Ureter (tissue), 1 donor: ENCODE measurements around the gene C2orf49. TPM values are rescaled to one million over a fixed set of nuclear protein-coding genes. Genes with fewer than 3 reads are reported as not detected.
"Not testable (repeated sequence)": the region's sequence is repeated elsewhere in the genome, so short reads cannot be mapped to it uniquely, and the experiment has no call there.

ENCODE experiments used
- DNase-seq: peaks from one replicate; pipeline ENCODE4 v3.0.0-alpha.2; 2020; ENCODE audit warnings: low spot score
- total RNA-seq: library from RNA; stranded (reverse); gene quantifications from one replicate; pipeline ENCODE4 v1.2.4, GENCODE V29; 2023
- donor health status: DM: yes; HTN: yes; CAD: no.

C2orf49 gene
- total RNA-seq, 1 donor from 2014 or later, result 17.1 TPM

DNA sequence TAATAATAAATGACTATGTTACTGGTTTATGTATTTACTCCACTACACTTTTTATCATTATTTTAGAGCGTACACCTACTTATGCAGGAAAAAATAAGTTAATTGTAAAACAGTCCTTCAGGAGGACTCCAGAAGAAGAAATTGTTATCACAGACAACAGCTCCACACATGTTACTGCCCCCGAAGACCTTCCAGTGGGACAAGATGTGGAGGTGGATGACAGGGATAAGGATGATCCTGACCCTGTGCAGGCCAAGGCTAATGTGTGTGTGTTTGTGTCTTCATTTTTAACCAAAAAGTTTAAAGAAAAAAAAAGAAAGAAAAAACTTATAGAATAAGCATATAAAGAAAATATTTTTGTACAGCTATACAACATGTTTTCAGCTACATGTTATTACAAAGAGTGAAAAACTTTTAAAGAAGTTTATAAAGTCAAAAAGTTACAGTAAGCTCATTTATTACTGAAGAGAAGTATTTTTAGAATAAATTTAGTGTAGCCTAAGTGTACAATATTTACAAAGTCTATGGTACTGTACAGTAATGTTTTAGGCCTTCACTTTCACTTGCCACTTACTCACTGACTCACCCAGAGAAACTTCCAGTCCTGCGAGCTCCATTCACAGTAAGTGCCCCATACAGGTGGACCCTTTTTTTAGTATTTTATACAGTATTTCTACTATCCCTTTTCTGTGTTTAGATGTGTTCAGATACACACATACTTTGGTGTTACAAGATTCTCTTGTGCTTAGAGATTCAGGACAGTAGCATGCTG, 15.3 kb upstream of the C2orf49 start:
- DNase-seq, result no peak

DNA sequence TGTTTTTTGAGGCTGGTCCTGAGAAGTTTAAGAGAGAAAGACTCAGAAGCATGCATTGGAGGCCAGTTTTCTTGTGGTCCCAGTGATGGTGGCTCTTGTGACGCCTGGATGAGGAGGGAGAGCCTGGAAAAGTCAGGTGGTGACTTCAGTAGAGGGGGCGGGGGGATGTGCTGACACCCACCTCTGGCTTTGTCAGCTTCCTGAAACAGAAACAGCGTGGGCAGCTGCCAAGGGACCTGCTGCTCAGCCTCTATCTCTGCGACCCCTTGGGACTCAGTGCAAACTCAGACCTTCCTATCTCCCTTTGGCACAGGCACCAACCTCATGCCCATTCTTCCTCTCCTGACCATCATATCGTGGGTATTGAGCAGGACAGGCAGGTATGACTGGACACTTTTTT, 14.2 kb upstream of the C2orf49 start:
- no peak for DNase-seq

DNA sequence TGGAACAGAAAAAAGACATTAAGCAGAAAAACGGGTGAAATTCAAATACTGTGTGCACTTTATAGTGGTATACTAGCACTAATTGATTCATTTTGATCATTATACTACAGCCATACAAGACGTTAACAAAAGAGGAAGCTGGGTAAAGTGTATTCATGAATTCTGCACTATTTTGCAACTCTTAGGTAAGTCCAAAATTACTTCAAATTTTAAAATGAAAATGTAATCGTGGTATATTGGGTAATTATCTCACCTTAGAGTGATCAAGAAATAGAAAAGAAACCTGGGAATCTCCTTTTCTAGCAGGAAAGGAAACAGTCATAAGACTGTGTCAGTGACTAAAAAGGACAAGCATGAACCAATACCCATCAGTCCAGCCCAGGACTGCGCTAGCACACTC, 13.2 kb upstream of the C2orf49 start:
- no peak for DNase-seq

DNA sequence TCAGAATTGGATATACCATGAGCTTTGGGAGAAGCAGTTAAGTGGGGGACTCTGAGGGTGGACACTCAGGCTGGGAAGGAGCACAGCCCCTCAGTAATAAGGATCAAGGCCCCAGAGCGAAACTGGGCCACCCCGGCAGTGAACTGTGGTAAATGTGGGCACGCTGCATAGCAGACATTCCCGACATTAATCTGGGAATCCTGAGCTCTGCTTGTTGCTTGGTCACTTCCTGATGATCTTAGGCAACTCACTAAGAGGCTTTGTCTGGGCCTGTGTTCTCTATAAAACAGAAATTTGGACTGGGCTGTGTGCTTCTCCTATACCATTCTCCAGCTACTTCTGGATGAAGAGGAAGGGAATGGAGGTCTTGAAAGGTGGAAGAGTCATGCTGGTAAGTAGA, 12.6 kb upstream of the C2orf49 start:
- DNase-seq, result no peak

DNA sequence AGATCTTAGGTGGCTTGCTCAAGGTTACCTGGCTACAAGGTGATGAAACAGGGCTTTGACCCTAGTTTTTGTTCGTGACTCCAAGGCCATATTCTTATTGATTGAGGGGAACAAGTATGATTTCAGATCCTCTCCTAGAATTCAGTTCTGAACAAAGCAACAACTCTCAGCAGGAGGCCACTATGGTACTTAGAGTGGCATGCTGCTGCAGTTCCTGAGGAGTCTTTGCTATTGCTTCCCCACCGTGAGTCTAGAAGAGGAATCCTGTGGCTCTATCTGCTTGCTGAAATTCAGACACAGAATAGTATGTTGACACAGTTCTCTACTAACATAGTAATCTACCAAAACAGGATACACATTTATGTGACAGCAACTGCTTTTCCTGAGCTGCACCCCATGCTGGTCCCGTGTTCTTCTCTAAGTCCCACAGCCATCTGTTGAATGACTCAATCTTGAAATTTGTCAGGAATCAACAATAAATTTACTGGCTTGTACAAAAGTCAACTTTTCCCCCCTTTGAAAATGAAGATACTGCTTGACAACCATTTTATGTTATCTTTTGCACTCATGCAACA, 11.9 kb upstream of the C2orf49 start:
- no peak for DNase-seq

DNA sequence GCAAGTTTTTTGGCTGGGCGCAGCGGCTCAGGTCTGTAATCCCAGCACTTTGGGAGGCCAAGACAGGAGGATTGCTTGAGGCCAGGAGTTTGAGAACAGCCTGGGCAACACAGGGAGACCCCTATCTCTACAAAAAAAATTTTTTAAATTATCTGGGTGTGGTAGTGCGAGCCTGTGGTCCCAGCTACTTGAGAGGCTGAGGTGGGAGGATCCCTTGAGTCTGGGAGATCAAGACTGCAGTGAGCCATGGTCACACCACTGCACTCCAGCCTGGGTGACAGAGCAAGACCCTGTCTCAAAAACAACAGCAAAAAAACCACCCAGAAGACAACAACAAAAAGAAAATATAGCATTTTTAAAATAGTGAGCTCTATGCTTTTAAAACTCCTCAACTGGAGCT, 10.1 kb upstream of the C2orf49 start:
- DNase-seq, result not testable (repeated sequence)

DNA sequence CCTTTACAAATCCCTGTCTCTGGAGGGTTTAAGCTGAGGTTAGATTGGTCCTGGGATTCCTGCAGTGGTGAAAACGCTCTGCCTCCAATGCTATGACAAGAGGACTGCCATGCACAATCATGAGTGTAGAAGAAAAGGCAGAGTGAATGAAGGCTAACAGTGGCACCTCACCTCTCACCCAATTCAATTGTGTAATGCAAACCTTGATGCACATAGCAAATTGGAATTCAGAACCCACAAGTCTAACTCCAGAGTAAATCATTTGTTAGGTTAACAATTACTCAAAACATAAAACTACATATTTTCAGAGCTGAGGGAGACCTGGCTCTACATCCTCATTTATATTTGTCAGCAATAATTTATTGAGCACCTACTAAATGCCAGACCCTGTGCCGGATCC, 9.7 kb upstream of the C2orf49 start:
- DNase-seq, result no peak

DNA sequence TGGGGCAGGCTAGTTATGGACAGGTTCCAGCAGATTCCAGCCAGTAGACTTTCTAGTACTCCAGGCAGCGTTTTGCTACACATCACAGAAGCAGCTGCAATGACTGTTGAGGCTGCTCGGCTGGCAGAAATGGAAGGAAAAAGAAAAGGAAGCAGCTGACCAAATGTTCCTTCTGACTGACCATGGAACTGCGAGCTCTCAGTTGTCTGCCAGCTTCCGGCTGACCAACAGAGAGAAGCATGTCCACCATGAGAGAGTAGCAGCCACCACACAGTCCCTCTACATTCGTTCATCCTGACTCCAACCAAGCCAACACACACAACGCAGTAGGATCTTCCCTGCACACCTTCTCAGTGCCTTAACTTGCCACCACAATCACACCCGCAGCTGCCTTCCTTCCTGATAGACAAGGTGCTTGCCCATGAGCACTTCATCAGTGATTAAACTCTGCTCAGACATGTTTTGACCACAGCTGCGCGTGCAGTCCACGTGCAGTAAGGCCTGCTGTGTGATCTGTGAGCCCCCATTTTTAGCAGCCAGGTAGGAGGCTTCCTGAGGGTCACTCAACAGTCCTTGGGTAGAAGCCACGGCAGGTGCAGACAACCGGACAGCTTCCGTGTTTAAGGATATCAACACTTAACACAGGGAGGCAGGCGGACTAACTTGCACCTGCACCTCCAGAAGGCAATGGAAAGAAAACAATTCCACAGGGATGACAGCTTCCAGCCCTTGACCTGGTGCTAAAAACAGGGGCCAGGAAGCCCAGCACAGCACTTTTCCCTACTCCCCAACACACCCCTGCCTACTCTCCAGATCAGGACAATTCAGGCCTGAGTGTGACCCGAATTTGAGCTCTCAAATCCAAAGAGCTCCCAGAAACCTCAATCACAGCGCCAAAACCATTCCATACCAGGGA, 8.8 kb upstream of the C2orf49 start:
- peak; percentile 53 for DNase-seq

DNA sequence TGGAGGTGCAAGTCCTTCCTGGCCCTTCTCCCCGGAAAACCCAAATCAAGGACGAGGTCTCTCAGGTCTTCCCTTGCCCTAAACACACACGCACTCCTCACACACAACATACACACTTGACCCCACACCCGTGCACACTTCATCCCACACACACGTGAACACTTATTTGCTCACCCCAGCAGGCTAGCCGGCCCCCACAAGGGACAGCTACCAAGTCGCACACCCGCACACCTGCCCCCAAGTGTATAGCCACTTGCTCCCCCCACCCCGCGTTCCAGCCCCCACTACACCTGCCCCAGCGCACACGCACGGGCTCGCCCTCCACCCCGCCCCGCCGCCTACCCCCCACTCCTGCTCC, 8.2 kb upstream of the C2orf49 start:
- DNase-seq, result no peak

DNA sequence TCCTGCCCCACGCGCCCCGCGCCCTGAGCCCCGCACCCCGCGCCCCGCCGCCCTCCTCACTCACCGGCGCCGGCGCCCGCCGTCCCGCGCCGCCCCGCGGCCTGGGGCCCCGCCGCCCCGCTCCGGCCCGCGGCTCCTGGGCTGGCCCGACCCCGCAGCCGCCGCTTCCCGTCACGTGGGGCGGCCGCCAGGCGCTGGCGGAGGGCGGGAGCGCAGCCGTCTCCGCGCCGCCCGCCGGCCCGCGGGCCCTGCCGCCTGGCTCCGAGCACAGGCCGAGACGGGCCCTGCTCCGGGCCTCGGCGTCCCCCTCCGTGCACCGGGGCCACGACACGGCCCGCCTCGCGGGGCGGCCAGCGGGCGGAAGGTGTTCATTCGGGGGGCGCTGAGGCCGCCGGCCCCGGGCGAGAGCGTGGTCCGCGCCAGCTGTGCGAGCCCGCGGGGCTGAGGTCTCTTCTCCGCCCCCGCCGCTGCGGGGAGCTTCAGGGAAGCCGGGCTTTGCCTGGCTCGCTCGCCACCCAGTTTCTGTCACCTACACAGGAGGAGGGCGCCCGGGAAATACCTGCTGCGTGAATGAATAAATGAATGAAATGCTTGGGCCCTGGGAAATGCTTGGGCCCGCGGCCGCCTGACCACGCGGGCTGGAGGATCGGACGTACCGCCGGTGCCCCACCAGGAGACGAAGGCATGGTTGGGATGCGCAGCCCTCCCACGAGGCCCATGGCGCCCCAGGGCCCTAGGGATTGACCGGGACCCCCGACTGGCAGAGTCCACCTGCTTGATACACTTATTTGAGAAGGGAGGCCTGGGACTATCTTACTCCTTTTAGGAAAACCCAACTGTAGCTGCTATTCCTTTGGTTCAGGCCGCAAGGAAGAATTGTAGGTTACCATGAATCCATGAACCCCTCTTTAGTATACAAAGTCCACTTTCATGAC, 7.5 kb upstream of the C2orf49 start, which contains the start of gene TGFBRAP1:
TSS of gene TGFBRAP1 (minus strand) at position 175 of the 935 bp plus-strand sequence. CDS start 21,434 bp downstream, outside the sequence.
- DNase-seq, result peak; percentile 51

DNA sequence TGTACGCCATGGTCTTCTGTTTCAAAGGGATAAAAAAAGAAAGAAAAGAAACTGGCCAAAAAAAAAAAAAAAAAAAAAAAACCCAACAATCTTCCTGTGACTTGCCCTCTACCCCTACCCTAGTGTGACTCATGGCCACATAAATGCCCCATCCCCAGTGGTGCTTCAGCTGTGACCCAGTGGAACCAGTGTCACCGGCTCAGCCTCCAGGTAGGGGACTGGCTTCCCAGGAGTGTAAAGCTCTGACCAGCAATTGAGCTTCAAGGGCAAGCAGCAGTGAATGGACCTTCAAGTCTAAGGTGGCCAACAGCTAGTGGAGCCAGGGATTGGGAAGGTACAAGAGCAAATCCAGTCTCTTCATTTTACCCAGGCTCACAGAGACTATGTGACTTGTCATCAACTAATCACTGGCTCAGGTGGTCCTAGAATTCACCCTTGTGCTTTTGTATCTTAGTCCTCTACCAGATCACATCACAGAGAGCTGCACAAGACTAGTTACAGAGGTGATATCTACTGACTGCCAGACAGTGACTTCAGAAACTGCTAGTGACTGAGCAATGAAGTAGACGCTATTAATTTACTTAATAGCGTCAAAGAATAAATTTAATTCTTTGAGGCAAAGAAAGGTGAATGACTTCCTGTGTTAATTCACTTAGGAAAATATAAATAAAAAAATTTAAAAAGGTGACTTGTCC, 6.5 kb upstream of the C2orf49 start:
- DNase-seq, result no peak

DNA sequence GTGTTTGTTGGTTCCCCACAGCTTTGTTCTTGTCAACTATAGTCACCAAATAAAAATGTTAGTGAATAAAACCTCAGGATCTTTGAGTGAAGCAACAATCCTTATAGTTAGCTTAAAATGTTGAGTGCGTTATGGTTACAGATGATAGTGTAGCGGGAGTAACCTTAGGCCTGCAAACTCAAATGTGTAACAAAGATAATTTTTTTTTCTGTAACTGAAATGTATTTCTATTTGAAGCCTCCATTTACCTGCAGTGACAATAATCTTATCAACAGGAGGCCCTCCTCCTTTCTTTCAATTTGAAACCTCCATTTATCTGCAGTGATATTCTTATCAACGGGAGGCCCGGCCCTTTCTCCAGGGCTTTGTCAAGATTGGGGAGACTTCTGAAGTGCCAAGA, 3.1 kb upstream of the C2orf49 start:
- DNase-seq, result no peak

DNA sequence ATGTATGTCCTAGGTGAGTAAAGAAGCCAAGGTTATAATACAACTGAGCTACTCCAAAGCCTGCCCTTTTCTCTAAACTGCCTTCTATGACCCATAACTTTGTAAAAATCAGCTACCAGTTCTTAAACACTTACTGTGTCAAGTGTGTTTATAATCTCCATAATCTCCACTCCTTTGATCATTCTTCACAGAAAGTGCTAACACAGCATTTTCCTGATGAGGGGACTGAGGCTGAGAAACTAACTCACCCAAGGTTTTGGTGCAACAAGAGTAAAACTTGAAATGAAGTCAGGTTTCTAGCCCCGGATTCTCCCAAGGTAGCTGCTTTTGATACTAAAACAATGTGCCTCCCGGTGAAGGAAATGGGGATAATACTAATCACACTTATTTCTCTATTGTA, 1.9 kb upstream of the C2orf49 start:
- DNase-seq, result no peak

DNA sequence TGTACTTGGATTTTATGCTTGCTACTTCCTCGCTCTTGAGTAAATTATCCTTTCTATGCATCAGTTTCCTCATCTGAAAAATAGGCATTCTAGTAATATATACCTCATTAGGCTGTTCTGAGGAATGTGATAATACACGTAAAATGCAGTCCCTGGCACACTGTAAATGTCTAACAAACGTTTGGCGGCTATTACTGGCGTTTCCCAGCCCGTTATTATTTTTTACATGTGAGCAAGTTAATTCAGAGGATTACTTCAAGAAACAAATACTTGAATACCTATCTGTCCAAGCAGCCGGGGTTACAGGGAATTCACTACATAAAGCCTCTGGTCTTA, 586 bp upstream of the C2orf49 start:
- DNase-seq, result no peak

DNA sequence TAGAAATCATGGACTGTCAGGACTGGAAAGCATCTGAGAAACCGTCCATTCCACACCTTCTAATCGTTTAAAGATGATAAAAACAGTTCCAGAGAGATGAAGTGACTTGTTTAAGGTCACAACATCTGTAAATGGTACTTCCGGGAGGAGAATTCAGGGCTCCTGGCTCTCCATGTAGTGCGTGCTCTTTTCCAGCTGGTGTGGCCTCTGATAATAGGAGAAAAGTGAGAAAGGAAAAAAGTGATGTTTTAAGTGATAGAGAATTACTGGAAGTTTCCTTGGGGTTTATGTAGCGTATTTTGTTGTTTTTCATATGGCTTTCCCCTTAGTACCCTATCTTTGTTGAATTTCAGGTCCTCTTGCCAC, 663 bp downstream of the C2orf49 start:
- no peak for DNase-seq

DNA sequence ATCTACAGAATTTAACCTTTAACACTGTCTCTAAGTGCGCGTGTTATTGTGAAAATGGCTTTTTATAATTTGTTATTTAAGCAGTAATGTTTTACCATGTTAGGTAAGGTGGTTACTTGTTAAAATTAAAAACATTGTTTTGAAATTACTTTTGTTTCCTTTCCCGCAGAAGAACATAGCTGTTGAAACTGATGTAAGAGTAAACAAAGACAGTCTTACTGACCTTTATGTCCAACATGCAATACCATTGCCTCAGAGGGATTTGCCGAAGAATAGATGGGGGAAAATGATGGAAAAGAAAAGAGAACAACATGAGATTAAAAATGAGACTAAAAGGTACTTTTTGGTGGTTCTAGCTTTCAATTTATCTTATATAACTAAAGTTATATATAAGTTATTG, 2.1 kb downstream of the C2orf49 start:
- DNase-seq, result no peak

DNA sequence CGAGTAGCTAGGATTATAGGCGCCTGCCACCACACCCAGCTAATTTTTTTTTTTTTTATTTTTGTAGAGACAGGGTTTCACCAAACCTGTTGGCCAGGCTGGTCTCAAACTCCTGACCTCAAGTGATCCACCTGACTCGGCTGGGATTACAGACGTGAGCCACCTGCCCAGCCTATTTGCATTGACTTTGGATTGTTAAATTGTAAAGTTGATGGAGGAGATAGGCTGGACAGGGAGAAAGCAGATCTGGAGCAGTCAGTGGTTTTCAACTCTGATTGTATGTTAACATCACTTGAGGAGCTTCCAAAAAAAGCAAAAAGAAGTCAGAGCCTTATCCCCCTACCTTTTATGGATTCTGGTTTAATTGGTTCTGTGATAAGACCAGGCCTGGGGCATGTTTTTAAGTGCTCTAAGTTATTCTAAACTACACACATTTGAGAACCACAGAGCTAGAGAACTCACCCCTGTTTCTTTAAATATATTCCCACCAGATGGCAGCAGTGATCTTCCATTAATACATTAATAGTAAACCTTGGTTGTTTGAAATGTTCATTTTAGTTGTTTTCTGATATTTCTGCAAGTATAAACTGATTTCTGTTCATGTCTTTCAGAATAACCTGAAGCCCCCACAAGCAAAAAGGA, 7.5 kb downstream of the C2orf49 start:
- no peak for DNase-seq

DNA sequence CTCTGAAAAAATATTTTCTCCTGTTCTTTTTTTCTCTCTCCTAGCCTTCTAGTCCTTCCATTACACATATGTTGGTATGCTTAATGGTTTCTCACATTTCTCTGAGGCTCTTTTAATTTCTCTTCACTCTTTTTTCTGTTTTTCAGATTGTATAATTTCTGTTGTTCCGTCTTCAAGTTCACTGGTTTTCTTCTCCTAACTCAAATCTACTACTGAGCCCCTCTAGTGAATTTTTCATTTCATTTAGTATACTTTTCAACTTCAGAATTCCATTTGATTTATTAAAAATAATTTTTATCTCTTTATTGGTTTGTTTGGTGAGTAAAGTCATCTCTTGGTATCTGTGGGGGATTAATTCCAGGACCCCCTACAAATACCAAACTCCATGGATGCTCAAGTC, 19.8 kb downstream of the C2orf49 start:
- no peak for DNase-seq

DNA sequence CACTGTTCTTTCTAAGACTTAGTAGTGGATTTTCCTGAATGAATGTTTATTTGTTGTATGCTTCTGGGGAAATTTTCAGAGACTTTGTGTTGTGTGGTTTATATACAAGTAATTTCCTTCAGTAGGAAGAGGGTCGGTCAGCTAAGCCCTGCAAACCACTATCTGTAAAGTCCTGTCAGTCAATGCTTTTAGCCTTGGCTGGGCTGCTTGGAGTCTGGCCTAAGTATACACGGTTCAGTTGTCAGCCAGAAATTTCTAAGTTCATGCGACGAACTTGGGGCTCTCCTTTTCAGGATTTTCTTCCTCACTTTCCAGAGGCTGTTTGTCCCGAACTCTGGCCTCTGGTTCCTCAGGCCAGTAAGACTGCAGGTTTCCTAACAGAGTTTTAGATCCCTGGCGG, 21.3 kb downstream of the C2orf49 start:
- DNase-seq, result no peak

DNA sequence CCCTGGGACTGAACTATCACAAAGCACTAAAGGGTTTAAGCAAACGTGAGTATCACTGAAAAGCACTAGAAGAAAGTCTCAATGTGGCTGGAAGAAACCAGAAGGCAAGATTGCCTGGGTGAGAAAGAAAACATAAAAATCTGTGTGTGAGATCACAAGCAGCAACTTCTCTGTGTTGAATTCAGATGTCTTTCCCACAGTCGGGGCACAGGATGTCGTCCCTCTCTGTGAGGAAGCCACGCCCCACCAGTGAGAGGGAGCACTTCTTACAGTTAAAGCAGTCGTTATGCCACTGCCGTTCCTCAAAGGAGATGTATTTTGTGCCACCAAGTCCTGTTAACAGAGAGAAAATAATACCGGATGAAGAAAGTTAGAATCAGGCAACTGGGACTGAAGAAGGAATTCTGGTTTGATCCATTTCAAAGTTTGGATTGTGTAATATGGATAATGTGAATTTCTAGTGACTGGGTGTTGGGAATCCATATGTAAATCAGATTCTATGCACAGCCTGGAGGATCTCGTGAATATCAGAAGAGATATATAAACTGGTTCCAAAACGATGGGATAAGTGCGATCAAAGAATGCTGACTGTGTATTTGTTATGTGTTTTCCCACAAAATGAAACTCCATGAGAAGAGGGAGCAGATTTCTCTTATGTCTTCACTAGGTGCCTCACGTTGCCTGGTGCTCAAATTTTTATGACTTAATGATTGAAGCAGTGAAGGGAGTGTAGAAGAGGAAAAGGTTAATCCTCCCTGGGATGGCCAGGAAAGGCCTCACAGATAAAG, 24.0 kb downstream of the C2orf49 start:
- DNase-seq, result no peak
